HG03439 (cell line): ENCODE results near the gene CYP4F12.

Experiments
- ATAC-seq: cut with Tn5 transposase; IDR thresholded peaks from one replicate; pipeline ENCODE4 v1.9.1; 2021; ENCODE audit warnings: mild to moderate bottlenecking, moderate library complexity; ENCODE audit not compliant: unreplicated experiment

Gene CYP4F12

DNA sequence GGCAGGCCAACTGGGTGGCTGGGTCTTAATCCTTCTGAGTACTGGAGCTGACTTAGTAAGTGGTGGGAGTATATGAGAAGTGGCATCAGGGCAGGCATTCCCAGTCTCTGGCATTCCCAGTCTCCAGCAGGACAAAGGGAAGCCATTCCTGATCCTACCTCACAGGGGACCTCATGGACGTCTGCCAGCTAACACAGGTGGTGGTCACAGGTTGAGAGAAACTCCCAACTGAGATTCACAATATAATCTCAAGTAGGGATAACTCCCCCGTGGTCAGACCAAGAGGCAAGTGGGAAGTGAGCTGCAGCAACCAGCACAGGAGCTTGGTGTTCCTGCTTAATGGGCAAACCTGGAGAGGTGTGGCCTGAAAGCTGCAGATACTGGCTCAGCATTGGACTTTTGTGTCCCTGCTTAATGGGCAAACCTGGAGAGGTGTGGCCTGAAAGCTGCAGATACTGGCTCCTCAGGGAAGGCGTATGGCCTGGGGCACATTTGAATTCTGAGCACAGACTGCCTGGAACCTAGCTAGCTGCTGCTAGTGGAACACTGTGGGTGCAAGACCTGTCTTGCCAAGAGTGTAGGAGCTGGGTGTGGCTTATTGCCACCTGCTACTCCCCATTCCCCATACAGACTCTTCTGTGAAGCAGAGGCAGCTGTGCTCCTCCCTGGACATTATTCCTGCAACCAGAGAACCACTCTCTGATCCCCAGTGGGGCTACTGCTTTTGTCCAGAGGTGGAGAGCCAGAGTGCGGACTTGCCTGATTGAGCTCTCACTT, 29.1 kb downstream of the CYP4F12 start:
- no peak for ATAC-seq

DNA sequence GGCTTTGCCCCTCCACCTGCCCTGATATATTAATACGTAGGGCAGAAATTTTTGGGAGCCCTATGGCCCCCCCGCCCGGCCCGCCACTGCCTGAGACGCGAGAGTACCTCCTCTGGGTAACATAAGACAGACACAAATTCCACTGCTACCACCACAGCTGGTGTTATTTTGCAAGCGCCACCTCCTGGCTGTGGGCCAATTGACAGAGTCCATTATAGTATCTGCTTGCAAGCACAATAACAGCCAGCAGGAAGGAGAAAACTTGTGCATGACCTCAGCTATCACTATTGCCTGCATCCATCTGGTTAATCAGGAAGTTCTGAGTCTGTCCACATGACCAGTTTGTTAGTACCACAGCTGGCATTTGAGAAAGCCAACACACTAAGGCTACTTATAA, 29.6 kb downstream of the CYP4F12 start:
- ATAC-seq: no peak

GRCh38 chr19:15714638-15715037, 41.8 kb downstream of the CYP4F12 start:
- no peak for ATAC-seq

DNA sequence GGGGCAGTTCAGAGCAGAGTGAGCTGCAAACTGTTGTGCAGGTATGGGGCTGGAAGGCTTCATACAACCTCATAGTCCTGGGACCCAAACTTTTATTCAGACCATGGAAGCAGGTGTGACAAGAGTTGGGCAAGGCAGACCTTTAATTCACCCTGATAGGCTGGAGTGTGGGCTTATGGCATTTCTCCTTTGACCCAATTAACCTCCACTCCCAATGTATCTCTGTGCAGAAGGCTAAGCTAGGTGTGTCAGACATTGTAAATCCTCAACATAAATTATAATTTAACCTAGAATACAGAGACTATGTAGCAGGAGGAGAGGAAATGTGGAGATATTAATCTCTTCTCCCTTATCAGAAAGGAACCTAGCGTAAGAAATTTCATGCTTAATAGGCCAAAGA, 42.8 kb downstream of the CYP4F12 start:
- no peak for ATAC-seq

DNA sequence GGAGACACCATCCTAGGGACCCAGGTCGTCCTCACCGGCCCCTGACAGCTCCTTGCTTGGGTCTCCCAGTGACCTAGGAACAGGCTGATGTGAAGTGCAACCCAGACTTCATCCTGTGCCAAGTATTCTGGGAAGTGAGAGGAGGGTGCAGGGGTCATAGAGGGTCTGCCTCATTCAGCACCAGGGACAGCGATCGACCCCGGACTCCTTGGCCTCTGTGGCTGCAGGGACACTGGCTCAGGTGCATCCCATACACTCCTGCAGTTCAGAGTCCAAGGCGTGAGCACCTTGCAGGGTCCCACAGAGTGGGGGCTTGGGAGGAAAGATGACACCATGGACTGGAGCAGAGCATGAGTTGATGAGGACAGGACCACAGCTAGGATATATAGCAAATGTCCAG, 44.9 kb downstream of the CYP4F12 start:
- no peak for ATAC-seq

GRCh38 chr19:15721268-15721667, 48.4 kb downstream of the CYP4F12 start:
- no peak for ATAC-seq

DNA sequence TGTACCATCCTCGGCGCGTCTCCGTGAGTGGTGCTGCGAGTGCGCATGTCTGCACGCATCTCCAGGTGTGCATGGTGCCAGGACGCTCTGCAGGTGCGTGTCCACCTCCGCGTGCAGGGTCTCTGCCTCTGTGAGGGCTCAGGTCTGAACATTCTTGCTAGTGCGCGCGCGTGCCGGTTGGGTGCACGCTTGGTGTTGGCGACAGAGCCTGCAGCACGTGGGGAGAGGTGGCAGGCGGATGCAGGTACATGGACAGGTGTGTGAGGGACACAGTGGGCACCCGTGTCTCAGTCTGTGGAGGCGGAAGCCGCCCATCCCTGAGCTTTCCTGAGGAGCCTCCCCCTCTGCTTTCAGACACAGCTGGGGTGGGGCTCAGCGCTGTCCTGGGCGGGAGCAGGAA, 50.1 kb downstream of the CYP4F12 start:
- ATAC-seq: no peak

DNA sequence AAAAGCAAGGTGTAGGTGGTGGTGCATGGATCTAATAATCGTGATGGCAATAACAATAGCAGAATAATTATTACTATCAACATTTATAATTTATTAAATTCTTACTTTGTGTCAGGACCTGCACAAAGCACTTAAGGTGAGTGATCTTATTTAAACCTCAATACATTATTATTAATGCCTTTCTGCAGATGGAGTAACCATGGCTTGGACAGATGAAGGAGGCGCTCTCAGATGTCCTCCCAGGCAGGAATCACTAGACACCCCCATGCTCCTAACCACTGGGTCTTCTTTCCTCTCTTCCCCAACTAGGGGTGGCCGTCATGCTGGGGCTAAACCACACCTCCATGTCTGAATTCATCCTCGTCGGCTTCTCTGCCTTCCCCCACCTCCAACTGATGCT, 54.8 kb downstream of the CYP4F12 start, which contains the start of gene OR10H2:
Gene OR10H2 (plus strand): TSS at position 301 of the 400 bp plus-strand sequence. CDS start 20 bp downstream, at position 321.
- no peak for ATAC-seq

GRCh38 chr19:15730538-15730937, 57.7 kb downstream of the CYP4F12 start:
- ATAC-seq: no peak

DNA sequence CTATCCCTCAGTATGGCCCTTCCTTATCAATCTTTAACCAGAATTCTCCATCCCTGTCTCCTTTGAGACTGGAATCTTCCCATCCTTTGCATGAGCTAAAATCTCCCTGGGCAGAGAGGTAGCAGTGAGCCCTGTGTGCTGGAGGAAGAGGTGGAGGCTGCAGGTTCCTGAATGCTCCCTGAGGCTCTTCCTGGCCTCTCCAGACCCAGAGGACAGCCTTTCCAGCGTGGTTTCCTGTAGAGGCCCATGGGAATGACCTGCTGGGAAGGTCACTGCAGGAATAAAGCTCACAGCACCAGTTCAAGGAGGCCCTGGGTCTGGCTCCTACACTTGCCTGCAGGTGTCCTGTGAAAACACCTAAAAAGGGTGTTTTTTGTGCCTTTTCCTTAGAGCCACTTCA, 59.5 kb downstream of the CYP4F12 start:
- no peak for ATAC-seq

- no peak for ATAC-seq
These were observed 61.0 kb downstream of the CYP4F12 start for GRCh38 chr19:15733895-15734294.

DNA sequence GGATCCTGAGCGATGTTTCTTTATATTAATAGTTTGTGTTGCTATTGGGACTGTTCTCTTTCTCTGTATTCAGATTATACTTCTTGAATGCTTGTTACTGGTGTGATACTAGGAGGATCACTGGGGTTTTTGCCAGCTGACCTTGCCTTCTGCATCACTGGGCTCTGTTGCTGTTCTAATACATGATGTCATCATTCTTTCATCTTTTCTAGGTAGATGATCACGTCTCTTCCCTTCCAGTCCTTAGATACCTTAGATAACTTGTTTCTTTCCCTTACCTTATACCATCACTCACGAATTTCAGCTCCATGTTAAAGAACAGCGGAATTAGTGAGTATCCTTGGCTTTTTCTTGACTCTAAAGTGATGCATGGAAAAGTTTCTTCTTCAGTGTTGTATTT, 64.8 kb downstream of the CYP4F12 start, which contains the start of gene OR10H3:
Gene OR10H3 (plus strand): TSS at position 264 of the 400 bp plus-strand sequence. CDS start 3,408 bp downstream, outside the sequence.
- ATAC-seq: no peak

DNA sequence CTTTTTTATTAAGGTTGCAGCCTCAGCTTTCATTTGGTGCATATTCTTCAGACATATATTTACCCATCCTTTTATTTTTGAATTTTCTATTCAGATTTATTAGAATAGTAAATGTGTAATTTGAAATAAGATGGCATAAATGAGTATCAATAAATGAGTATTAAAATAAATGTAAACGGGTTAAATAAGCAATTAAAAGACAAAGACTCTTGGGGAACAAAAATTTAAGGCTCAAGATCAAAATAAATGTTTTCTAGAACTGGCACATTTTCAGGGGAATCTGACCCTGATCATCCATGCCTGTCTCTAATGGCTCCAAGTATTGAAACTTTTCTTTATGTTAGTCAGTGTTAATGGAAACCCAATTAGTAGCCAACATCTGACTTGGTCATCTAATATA, 67.9 kb downstream of the CYP4F12 start:
- ATAC-seq: no peak
